Neural cell (in vitro differentiated cells): ENCODE measurements around the gene RPLP2. TPM values are rescaled to one million over a fixed set of nuclear protein-coding genes. Genes with fewer than 3 reads are reported as not detected.

Experiments
- H2AFZ ChIP-seq: fragments of 200-600, 300-800 bp; sonication (generic), shearing (Covaris generic); 2 replicates; pipeline ENCODE4 v1.6.0; 2014; ENCODE audit warnings: low read depth, mild to moderate bottlenecking, antibody characterized with exemption, low read length, moderate library complexity
- H3F3A ChIP-seq: fragments of 200-600 bp; shearing (Covaris generic); 2 replicates; pipeline ENCODE4 v1.6.1; 2016; ENCODE audit warnings: mild to moderate bottlenecking, moderate library complexity, mixed read lengths, antibody characterized with exemption, low read length; ENCODE audit not compliant: insufficient read depth, poor library complexity, severe bottlenecking
- H3K27ac ChIP-seq: fragments of 200-600, 300-800 bp; sonication (generic), shearing (Covaris generic); 2 replicates; pipeline ENCODE4 v1.5.1; 2014; ENCODE audit warnings: mild to moderate bottlenecking, low read length, moderate library complexity
- H3K27me3 ChIP-seq: fragments of 300-800, 200-600 bp; sonication (generic), shearing (Covaris generic); 2 replicates; pipeline ENCODE4 v1.6.0; 2014; ENCODE audit warnings: mild to moderate bottlenecking, low read depth, low read length, moderate library complexity; ENCODE audit not compliant: insufficient read depth
- H3K36me3 ChIP-seq: fragments of 300-800, 200-600 bp; sonication (generic), shearing (Covaris generic); 2 replicates; pipeline ENCODE4 v1.5.1; 2014; ENCODE audit warnings: mild to moderate bottlenecking, antibody characterized with exemption, low read length, moderate library complexity; ENCODE audit not compliant: insufficient read depth
- H3K4me2 ChIP-seq: fragments of 300-800, 200-600 bp; sonication (generic), shearing (Covaris generic); 2 replicates; pipeline ENCODE4 v1.6.0; 2014; ENCODE audit warnings: mild to moderate bottlenecking, low read length
- H3K4me3 ChIP-seq: fragments of 300-800, 200-600 bp; sonication (generic), shearing (Covaris generic); 2 replicates; pipeline ENCODE4 v1.5.1; 2014; ENCODE audit warnings: mild to moderate bottlenecking, low read length, moderate library complexity
- H3K79me2 ChIP-seq: fragments of 200-600 bp; shearing (Covaris generic); replicated peaks from 2 replicates; pipeline ENCODE4 v1.6.0; 2014; ENCODE audit warnings: mild to moderate bottlenecking, low read length, moderate library complexity; ENCODE audit not compliant: insufficient read depth
- H3K9ac ChIP-seq: fragments of 300-800, 200-600 bp; sonication (generic), shearing (Covaris generic); 2 replicates; pipeline ENCODE4 v1.6.1; 2016; ENCODE audit warnings: mild to moderate bottlenecking, low read length, mixed read lengths
- H3K9me2 ChIP-seq: fragments of 200-600 bp; shearing (Covaris generic); 2 replicates; pipeline ENCODE4 v1.6.1; 2016; ENCODE audit warnings: mild to moderate bottlenecking, low read length, mixed read lengths; ENCODE audit not compliant: insufficient read depth
- H3K9me3 ChIP-seq: fragments of 200-600, 300-800 bp; sonication (generic), shearing (Covaris generic); 2 replicates; pipeline ENCODE4 v1.6.1; 2016; ENCODE audit warnings: mild to moderate bottlenecking, mixed run types, low read length, moderate library complexity, mixed read lengths
- H4K20me1 ChIP-seq: fragments of 200-600 bp; shearing (Covaris generic); 2 replicates; pipeline ENCODE4 v1.6.1; 2016; ENCODE audit warnings: mild to moderate bottlenecking, mixed run types; ENCODE audit not compliant: insufficient read depth
- EP300 ChIP-seq: fragments of 450-650 bp; conservative IDR thresholded peaks from 2 replicates; pipeline ENCODE4 v1.6.1; 2014; ENCODE audit warnings: antibody characterized with exemption, mild to moderate bottlenecking, moderate library complexity; ENCODE audit not compliant: poor library complexity, severe bottlenecking
- EZH2 ChIP-seq: fragments of 200-600, 300-800 bp; shearing (Covaris generic), sonication (generic); IDR thresholded peaks from 2 replicates; pipeline ENCODE4 v1.6.1; 2014; ENCODE audit warnings: antibody characterized with exemption, low read length, borderline replicate concordance, mild to moderate bottlenecking; ENCODE audit not compliant: insufficient read depth, poor library complexity, severe bottlenecking
- MXI1 ChIP-seq: fragments of 450-650 bp; conservative IDR thresholded peaks from 2 replicates; pipeline ENCODE4 v1.6.1; 2014; ENCODE audit warnings: antibody characterized with exemption, mild to moderate bottlenecking; ENCODE audit not compliant: poor library complexity, severe bottlenecking
- POLR2AphosphoS5 ChIP-seq: IDR thresholded peaks from 2 replicates; pipeline ENCODE4 v1.6.1; 2012
- RAD21 ChIP-seq: fragments of 450-650 bp; conservative IDR thresholded peaks from 2 replicates; pipeline ENCODE4 v1.6.1; 2014; ENCODE audit warnings: antibody characterized with exemption, mild to moderate bottlenecking, moderate library complexity
- SMC3 ChIP-seq: fragments of 450-650 bp; conservative IDR thresholded peaks from 2 replicates; pipeline ENCODE4 v1.6.1; 2014; ENCODE audit warnings: antibody characterized with exemption, mild to moderate bottlenecking, moderate library complexity; ENCODE audit not compliant: poor library complexity
- TAF1 ChIP-seq: IDR thresholded peaks from 2 replicates; pipeline ENCODE4 v1.6.1; 2012; ENCODE audit warnings: low read depth
- polyA plus RNA-seq: library from polyadenylated mRNA; depleted of rRNA; stranded (reverse); fragments of >200 nt; gene quantifications from 2 replicates; pipeline ENCODE4 v1.2.3, GENCODE V29; 2014
- TF ChIP-seq, protein P1 (sequence below): IDR thresholded peaks from 2 replicates; pipeline ENCODE4 v1.6.1; 2012; ENCODE audit warnings: borderline replicate concordance
- TF ChIP-seq, protein P2 (sequence below): fragments of 450-650 bp; IDR thresholded peaks from 2 replicates; pipeline ENCODE4 v1.5.1; 2014; ENCODE audit warnings: antibody characterized with exemption, mild to moderate bottlenecking, moderate library complexity; ENCODE audit not compliant: poor library complexity, severe bottlenecking

The RPLP2 gene
- polyA plus RNA-seq, 1 donor from 2014 or later: 147 TPM

GRCh38 chr11:834371-835316 lies 24.9 kb downstream of the RPLP2 start:
- Histone ChIP-seq H3K9ac (no peak overlapping the region), H4K20me1 (no peaks in the 10 kb centered on the region), H3K9me2 (no peaks in the 10 kb centered on the region), H3K27ac (no peak overlapping the region), H3K9me3 (no peaks in the 10 kb centered on the region), H3F3A (no peaks in the 10 kb centered on the region), H3K79me2 (no peaks in the 10 kb centered on the region), H3K4me2 (no peak overlapping the region), H3K4me3 (no peak overlapping the region), H2AFZ (no peak overlapping the region), H3K36me3 (no peaks in the 10 kb centered on the region), H3K27me3 (peaks cover 16% of the 10 kb centered on the region)
- TF ChIP-seq POLR2AphosphoS5 (no peak), MXI1 (no peak), SMC3 (no peak), RAD21 (no peak), TAF1 (no peak), EZH2 (no peak), EP300 (no peak)
- TF ChIP-seq, protein P1, sequence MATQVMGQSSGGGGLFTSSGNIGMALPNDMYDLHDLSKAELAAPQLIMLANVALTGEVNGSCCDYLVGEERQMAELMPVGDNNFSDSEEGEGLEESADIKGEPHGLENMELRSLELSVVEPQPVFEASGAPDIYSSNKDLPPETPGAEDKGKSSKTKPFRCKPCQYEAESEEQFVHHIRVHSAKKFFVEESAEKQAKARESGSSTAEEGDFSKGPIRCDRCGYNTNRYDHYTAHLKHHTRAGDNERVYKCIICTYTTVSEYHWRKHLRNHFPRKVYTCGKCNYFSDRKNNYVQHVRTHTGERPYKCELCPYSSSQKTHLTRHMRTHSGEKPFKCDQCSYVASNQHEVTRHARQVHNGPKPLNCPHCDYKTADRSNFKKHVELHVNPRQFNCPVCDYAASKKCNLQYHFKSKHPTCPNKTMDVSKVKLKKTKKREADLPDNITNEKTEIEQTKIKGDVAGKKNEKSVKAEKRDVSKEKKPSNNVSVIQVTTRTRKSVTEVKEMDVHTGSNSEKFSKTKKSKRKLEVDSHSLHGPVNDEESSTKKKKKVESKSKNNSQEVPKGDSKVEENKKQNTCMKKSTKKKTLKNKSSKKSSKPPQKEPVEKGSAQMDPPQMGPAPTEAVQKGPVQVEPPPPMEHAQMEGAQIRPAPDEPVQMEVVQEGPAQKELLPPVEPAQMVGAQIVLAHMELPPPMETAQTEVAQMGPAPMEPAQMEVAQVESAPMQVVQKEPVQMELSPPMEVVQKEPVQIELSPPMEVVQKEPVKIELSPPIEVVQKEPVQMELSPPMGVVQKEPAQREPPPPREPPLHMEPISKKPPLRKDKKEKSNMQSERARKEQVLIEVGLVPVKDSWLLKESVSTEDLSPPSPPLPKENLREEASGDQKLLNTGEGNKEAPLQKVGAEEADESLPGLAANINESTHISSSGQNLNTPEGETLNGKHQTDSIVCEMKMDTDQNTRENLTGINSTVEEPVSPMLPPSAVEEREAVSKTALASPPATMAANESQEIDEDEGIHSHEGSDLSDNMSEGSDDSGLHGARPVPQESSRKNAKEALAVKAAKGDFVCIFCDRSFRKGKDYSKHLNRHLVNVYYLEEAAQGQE: no peak
- TF ChIP-seq, protein P2, sequence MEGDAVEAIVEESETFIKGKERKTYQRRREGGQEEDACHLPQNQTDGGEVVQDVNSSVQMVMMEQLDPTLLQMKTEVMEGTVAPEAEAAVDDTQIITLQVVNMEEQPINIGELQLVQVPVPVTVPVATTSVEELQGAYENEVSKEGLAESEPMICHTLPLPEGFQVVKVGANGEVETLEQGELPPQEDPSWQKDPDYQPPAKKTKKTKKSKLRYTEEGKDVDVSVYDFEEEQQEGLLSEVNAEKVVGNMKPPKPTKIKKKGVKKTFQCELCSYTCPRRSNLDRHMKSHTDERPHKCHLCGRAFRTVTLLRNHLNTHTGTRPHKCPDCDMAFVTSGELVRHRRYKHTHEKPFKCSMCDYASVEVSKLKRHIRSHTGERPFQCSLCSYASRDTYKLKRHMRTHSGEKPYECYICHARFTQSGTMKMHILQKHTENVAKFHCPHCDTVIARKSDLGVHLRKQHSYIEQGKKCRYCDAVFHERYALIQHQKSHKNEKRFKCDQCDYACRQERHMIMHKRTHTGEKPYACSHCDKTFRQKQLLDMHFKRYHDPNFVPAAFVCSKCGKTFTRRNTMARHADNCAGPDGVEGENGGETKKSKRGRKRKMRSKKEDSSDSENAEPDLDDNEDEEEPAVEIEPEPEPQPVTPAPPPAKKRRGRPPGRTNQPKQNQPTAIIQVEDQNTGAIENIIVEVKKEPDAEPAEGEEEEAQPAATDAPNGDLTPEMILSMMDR: no peak

GRCh38 chr11:836274-836673 lies 26.5 kb downstream of the RPLP2 start:
- H3K79me2 ChIP-seq: peaks cover 2% of the 10 kb centered on the region
- H3K4me2 ChIP-seq: no peak overlapping the region
- H3K9me3 ChIP-seq: no peaks in the 10 kb centered on the region
- no peaks in the 10 kb centered on the region for H3F3A ChIP-seq
- H2AFZ ChIP-seq: no peak overlapping the region
- TF ChIP-seq POLR2AphosphoS5: no peak
- no peak for TF ChIP-seq MXI1
- TF ChIP-seq, protein P1: no peak
- no peak for TF ChIP-seq EZH2
- no peak for TF ChIP-seq EP300
- no peak for TF ChIP-seq TAF1
- no peak for TF ChIP-seq RAD21
- TF ChIP-seq SMC3: no peak
- TF ChIP-seq, protein P2: no peak
- H4K20me1 ChIP-seq: no peaks in the 10 kb centered on the region
- no peak overlapping the region for H3K4me3 ChIP-seq
- no peaks in the 10 kb centered on the region for H3K36me3 ChIP-seq
- H3K27me3 ChIP-seq: peaks cover 1% of the 10 kb centered on the region
- H3K9ac ChIP-seq: no peak overlapping the region
- no peak overlapping the region for H3K27ac ChIP-seq
- H3K9me2 ChIP-seq: no peaks in the 10 kb centered on the region
